Gastrocnemius medialis (tissue), 4 donors: ENCODE data around the gene SEC61A2.

ENCODE experiments used
- POLR2A ChIP-seq, 2 donors: fragments of 450-650 bp; IDR thresholded peaks; one replicate each; pipeline ENCODE4 v1.6.1; 2017; ENCODE audit warnings: antibody characterized with exemption in 2 of 2, mild to moderate bottlenecking in 2 of 2, moderate library complexity in 2 of 2
- TF ChIP-seq, protein P1 (sequence below), 5 experiments: fragments of 450-650 bp in 3 of 5; fragments of 200-600 bp in 2 of 5; sonication (generic) in 2 of 5; IDR thresholded peaks in 4 of 5; conservative IDR thresholded peaks in 1 of 5; 1 replicate in 4 of 5; 2 replicates in 1 of 5; pipeline ENCODE4 v1.5.1; 2016 to 2019; ENCODE audit warnings: antibody characterized with exemption in 5 of 5, mild to moderate bottlenecking in 3 of 5, moderate library complexity in 3 of 5

- no peak for TF ChIP-seq POLR2A (IDR thresholded peaks at IDR 0.05)
- TF ChIP-seq, protein P1, sequence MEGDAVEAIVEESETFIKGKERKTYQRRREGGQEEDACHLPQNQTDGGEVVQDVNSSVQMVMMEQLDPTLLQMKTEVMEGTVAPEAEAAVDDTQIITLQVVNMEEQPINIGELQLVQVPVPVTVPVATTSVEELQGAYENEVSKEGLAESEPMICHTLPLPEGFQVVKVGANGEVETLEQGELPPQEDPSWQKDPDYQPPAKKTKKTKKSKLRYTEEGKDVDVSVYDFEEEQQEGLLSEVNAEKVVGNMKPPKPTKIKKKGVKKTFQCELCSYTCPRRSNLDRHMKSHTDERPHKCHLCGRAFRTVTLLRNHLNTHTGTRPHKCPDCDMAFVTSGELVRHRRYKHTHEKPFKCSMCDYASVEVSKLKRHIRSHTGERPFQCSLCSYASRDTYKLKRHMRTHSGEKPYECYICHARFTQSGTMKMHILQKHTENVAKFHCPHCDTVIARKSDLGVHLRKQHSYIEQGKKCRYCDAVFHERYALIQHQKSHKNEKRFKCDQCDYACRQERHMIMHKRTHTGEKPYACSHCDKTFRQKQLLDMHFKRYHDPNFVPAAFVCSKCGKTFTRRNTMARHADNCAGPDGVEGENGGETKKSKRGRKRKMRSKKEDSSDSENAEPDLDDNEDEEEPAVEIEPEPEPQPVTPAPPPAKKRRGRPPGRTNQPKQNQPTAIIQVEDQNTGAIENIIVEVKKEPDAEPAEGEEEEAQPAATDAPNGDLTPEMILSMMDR (IDR thresholded peaks at IDR 0.05 in 4 of 5, conservative IDR thresholded peaks at IDR 0.05 in 1 of 5): no peak
These were observed 6.2 kb downstream of the SEC61A2 start for GRCh38 chr10:12135631-12136030.
